GM12878 (cell line): ENCODE results near the gene DPY30. TPM values are rescaled to one million over a fixed set of nuclear protein-coding genes. Genes with fewer than 3 reads are reported as not detected.

Experiments
- ATAC-seq: fragments of 200-7000 bp; cut with Tn5 transposase; 3 replicates; pipeline ENCODE4 v1.9.1; 2020; ENCODE audit warnings: mild to moderate bottlenecking, moderate library complexity
- BruUV-seq: library from RNA; stranded (reverse); fragments of 400-500 nt; replicated peaks from 2 replicates; lab custom pipeline; 2021; lab: Mats Ljungman, UMichigan
- CTCF ChIA-PET: fragments of 300-600 bp; sonication (Branson Sonifier 250); formaldehyde crosslinking; extraction: SDS; loops from one replicate; lab custom pipeline; 2021; ENCODE audit warnings: inconsistent platforms; lab: Yijun Ruan, JAX
- POLR2A ChIA-PET: fragments of 350-600 bp; formaldehyde crosslinking; extraction: SDS; loops from one replicate; lab custom pipeline; 2021; ENCODE audit warnings: inconsistent platforms; lab: Charles Lee
- RAD21 ChIA-PET: fragments of 300-600 bp; sonication (Branson Sonifier 250); formaldehyde crosslinking; loops from one replicate; lab custom pipeline; 2023; ENCODE audit warnings: antibody characterized with exemption; ENCODE audit not compliant: unreplicated experiment; lab: Charles Lee
- SMC1A ChIA-PET: fragments of 300-600 bp; sonication (Branson Sonifier 250); formaldehyde crosslinking; loops from one replicate; lab custom pipeline; 2023; ENCODE audit not compliant: unreplicated experiment, uncharacterized antibody; lab: Charles Lee
- DNase-seq: peaks from one replicate; pipeline ENCODE4 v3.0.0-alpha.2; 2011; ENCODE audit warnings: low read depth, low spot score
- FAIRE-seq: peaks from 3 replicates; lab custom pipeline; 2011; peaks lifted over from hg19 to GRCh38; lab: Jason Lieb, UNC
- H2AFZ ChIP-seq: 2 replicates; pipeline ENCODE4 v1.6.0; 2011; ENCODE audit warnings: low read depth, low read length, control low read depth; ENCODE audit not compliant: control insufficient read depth
- H3K27ac ChIP-seq: 2 replicates; pipeline ENCODE4 v1.5.1; 2011; ENCODE audit warnings: control low read depth; ENCODE audit not compliant: control insufficient read depth, insufficient read depth
- H3K27me3 ChIP-seq, 2 experiments: replicated peaks in 1 of 2; 2 replicates each; pipeline versions ENCODE4 v1.6.0 to v1.6.1; 2011; ENCODE audit warnings: low read length in 1 of 2; ENCODE audit not compliant: control insufficient read depth in 2 of 2, insufficient read depth in 2 of 2
- H3K36me3 ChIP-seq, 2 experiments: 2 replicates each; pipeline ENCODE4 v1.5.1; 2011; ENCODE audit warnings: low read length in 1 of 2; ENCODE audit not compliant: control insufficient read depth in 2 of 2, insufficient read depth in 2 of 2
- H3K4me1 ChIP-seq: 2 replicates; pipeline ENCODE4 v1.6.1; 2011; ENCODE audit warnings: mild to moderate bottlenecking, low read length, moderate library complexity, mixed read lengths; ENCODE audit not compliant: control insufficient read depth, insufficient read depth
- H3K4me2 ChIP-seq: 2 replicates; pipeline ENCODE4 v1.6.0; 2011; ENCODE audit warnings: control low read depth; ENCODE audit not compliant: control insufficient read depth, insufficient read depth
- H3K4me3 ChIP-seq: fragments of 200-600 bp; sonication (generic); 2 replicates; pipeline ENCODE4 v1.5.1; 2016
- H3K79me2 ChIP-seq: 2 replicates; pipeline ENCODE4 v1.6.0; 2011; ENCODE audit warnings: low read length; ENCODE audit not compliant: control insufficient read depth, insufficient read depth
- H3K9ac ChIP-seq: 2 replicates; pipeline ENCODE4 v1.8.0; 2011; ENCODE audit warnings: low read length, control low read depth, mixed read lengths; ENCODE audit not compliant: control insufficient read depth, insufficient read depth
- H3K9me3 ChIP-seq: replicated peaks from 3 replicates; pipeline ENCODE4 v1.5.1; 2011; ENCODE audit warnings: mild to moderate bottlenecking, low read length; ENCODE audit not compliant: control insufficient read depth, insufficient read depth
- H4K20me1 ChIP-seq: 2 replicates; pipeline ENCODE4 v1.6.0; 2011; ENCODE audit not compliant: control insufficient read depth, insufficient read depth
- BACH1 ChIP-seq: fragments of 450-650 bp; IDR thresholded peaks from 2 replicates; pipeline ENCODE4 v1.6.1; 2017; ENCODE audit warnings: mild to moderate bottlenecking, borderline replicate concordance
- BRCA1 ChIP-seq: IDR thresholded peaks from 2 replicates; pipeline ENCODE4 v1.6.1; 2011; ENCODE audit warnings: low read depth, low read length, improper control_type of control experiment
- CBX5 ChIP-seq: sonication (generic); IDR thresholded peaks from 2 replicates; pipeline ENCODE4 v1.6.1; 2016; ENCODE audit warnings: low read depth, moderate library complexity, mild to moderate bottlenecking, inconsistent platforms
- HCFC1 ChIP-seq: fragments of 150-350 bp; IDR thresholded peaks from 2 replicates; pipeline ENCODE4 v1.6.1; 2014; ENCODE audit warnings: low read length
- IKZF1 ChIP-seq: fragments of 450-650 bp; conservative IDR thresholded peaks from 2 replicates; pipeline ENCODE4 v1.6.1; 2017; ENCODE audit warnings: antibody characterized with exemption, mild to moderate bottlenecking
- KAT2A ChIP-seq: conservative IDR thresholded peaks from 2 replicates; pipeline ENCODE4 v1.6.1; 2011; ENCODE audit warnings: low read depth, low read length; ENCODE audit not compliant: control insufficient read depth
- NRF1 ChIP-seq: conservative IDR thresholded peaks from 2 replicates; pipeline ENCODE4 v1.6.1; 2011; ENCODE audit warnings: mild to moderate bottlenecking, low read depth, low read length, improper control_type of control experiment
- POLR2AphosphoS2 ChIP-seq: IDR thresholded peaks from 2 replicates; pipeline ENCODE4 v1.6.1; 2011; ENCODE audit warnings: low read depth, mild to moderate bottlenecking, low read length, improper control_type of control experiment, moderate library complexity
- RELA ChIP-seq: fragments of 450-650 bp; IDR thresholded peaks from 2 replicates; pipeline ENCODE4 v1.8.0; 2014; ENCODE audit warnings: borderline replicate concordance; ENCODE audit not compliant: partially characterized antibody
- RFX5 ChIP-seq: IDR thresholded peaks from 2 replicates; pipeline ENCODE4 v1.6.1; 2011; ENCODE audit warnings: low read depth, low read length, improper control_type of control experiment
- RUNX3 ChIP-seq: IDR thresholded peaks from 2 replicates; pipeline ENCODE4 v1.6.1; 2012; ENCODE audit warnings: low read length, inconsistent platforms
- SMAD5 ChIP-seq: IDR thresholded peaks from 2 replicates; pipeline ENCODE4 v1.6.1; 2016; ENCODE audit warnings: antibody characterized with exemption, low read depth
- STAT3 ChIP-seq: IDR thresholded peaks from 2 replicates; pipeline ENCODE4 v1.6.1; 2011; ENCODE audit warnings: low read depth, low read length, improper control_type of control experiment
- TCF3 ChIP-seq: IDR thresholded peaks from 2 replicates; pipeline ENCODE4 v1.6.1; 2012; ENCODE audit warnings: low read depth, mild to moderate bottlenecking, low read length, borderline replicate concordance; ENCODE audit not compliant: insufficient read depth
- YBX1 ChIP-seq: fragments of 450-650 bp; IDR thresholded peaks from 2 replicates; pipeline ENCODE4 v1.6.1; 2016; ENCODE audit warnings: antibody characterized with exemption
- ZNF24 ChIP-seq: fragments of 450-650 bp; IDR thresholded peaks from 2 replicates; pipeline ENCODE4 v1.6.1; 2017; ENCODE audit warnings: antibody characterized with exemption, mild to moderate bottlenecking
- ZNF274 ChIP-seq: IDR thresholded peaks from one replicate; pipeline ENCODE4 v1.8.0; 2011; ENCODE audit not compliant: insufficient read length, insufficient read depth
- ZNF384 ChIP-seq: IDR thresholded peaks from 2 replicates; pipeline ENCODE4 v1.6.1; 2012; ENCODE audit warnings: low read depth, mild to moderate bottlenecking, low read length, improper control_type of control experiment, borderline replicate concordance
- ZNF622 ChIP-seq: fragments of 450-650 bp; IDR thresholded peaks from 2 replicates; pipeline ENCODE4 v1.6.1; 2017; ENCODE audit warnings: mild to moderate bottlenecking, inconsistent platforms
- WGBS: methylation state at CpG from one replicate; pipeline ENCODE4 v1.1.6; 2016; ENCODE audit warnings: low lambda C conversion rate; ENCODE audit not compliant: insufficient replicate concordance, insufficient coverage; ENCODE audit errors: missing lambda C conversion rate; 5-methylcytosine and 5-hydroxymethylcytosine counted together
- in situ Hi-C: fragments of 300-500 bp; cut with MboI; formaldehyde crosslinking; loops from 9 replicates; pipeline ENCODE4 v1.14.3; 2018; ENCODE audit warnings: mixed read lengths
- intact Hi-C: fragments of 100-400 bp; cut with micrococcal nuclease; formaldehyde crosslinking; loops from one replicate; pipeline ENCODE4 v1.14.2; 2022; ENCODE audit not compliant: unreplicated experiment
- polyA plus RNA-seq, 11 experiments: library from polyadenylated mRNA; depleted of rRNA in 4 of 11; unstranded in 6 of 11; stranded (reverse) in 5 of 11; fragments of >200 nt; fragmentation: Nextera tagmentation in 4 of 11; fragmentation: Illumina TruSeq in 1 of 11; extraction: Ambion mirVana in 4 of 11; extraction: Trizol in 1 of 11; gene quantifications; 1 replicate in 1 of 11; 2 replicates in 10 of 11; pipeline versions ENCODE4 v1.2.1 to v1.2.3, GENCODE V29; 2011 to 2016; ENCODE audit warnings: inconsistent platforms in 2 of 11, missing spikeins in 2 of 11, low read depth in 1 of 11
- total RNA-seq, 4 experiments: library from RNA; depleted of rRNA in 3 of 4; stranded (reverse); fragments of >200 nt in 3 of 4; fragmentation: Illumina TruSeq in 1 of 4; extraction: Trizol in 1 of 4; gene quantifications; 2 replicates each; pipeline versions ENCODE4 v1.2.1 to v1.2.3, GENCODE V29; 2013 to 2021
- TF ChIP-seq, protein P1 (sequence below): fragments of 450-650 bp; IDR thresholded peaks from 2 replicates; pipeline ENCODE4 v1.6.1; 2017; ENCODE audit warnings: mild to moderate bottlenecking
- TF ChIP-seq, protein P2 (sequence below): IDR thresholded peaks from 2 replicates; pipeline ENCODE4 v1.6.1; 2011; ENCODE audit warnings: low read depth, low read length, improper control_type of control experiment, borderline replicate concordance

DPY30 gene
- total and polyA plus RNA-seq, 10 of the 15 experiments (the other 5 are each of a cell fraction or from before 2014, with no cell fraction given): 45.8 to 307 (median 89.2) TPM

DNA sequence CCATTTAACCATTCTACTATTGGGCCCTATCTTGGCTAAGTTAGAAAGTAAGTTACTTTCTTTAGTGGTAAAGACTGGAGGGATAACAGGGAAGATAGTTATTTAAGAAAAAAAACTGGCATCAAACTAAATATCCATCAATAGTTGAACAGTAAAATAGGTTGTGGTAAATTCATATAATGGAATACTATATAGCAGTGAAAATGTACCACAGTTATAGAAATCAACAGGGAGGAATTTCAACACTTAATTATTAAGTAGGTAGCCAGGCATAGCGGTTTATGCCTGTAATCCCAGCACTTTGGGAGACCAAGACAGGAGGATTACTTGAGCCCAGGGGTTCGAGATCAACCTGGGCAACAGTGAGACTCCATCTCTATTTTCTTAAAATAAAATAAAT lies 20.7 kb upstream of the DPY30 start (continued):
- no peak for TF ChIP-seq BACH1
- TF ChIP-seq, protein P1, sequence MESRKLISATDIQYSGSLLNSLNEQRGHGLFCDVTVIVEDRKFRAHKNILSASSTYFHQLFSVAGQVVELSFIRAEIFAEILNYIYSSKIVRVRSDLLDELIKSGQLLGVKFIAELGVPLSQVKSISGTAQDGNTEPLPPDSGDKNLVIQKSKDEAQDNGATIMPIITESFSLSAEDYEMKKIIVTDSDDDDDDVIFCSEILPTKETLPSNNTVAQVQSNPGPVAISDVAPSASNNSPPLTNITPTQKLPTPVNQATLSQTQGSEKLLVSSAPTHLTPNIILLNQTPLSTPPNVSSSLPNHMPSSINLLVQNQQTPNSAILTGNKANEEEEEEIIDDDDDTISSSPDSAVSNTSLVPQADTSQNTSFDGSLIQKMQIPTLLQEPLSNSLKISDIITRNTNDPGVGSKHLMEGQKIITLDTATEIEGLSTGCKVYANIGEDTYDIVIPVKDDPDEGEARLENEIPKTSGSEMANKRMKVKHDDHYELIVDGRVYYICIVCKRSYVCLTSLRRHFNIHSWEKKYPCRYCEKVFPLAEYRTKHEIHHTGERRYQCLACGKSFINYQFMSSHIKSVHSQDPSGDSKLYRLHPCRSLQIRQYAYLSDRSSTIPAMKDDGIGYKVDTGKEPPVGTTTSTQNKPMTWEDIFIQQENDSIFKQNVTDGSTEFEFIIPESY: no peak
- TF ChIP-seq RELA: no peak
- TF ChIP-seq, protein P2, sequence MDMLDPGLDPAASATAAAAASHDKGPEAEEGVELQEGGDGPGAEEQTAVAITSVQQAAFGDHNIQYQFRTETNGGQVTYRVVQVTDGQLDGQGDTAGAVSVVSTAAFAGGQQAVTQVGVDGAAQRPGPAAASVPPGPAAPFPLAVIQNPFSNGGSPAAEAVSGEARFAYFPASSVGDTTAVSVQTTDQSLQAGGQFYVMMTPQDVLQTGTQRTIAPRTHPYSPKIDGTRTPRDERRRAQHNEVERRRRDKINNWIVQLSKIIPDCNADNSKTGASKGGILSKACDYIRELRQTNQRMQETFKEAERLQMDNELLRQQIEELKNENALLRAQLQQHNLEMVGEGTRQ: no peak
- no peak for TF ChIP-seq HCFC1
- TF ChIP-seq RUNX3: no peak
- no peak for TF ChIP-seq ZNF24
- TF ChIP-seq IKZF1: no peak
- no peak for TF ChIP-seq TCF3
- no peak for TF ChIP-seq STAT3
- TF ChIP-seq NRF1: no peak
- no peak for TF ChIP-seq BRCA1

DNA sequence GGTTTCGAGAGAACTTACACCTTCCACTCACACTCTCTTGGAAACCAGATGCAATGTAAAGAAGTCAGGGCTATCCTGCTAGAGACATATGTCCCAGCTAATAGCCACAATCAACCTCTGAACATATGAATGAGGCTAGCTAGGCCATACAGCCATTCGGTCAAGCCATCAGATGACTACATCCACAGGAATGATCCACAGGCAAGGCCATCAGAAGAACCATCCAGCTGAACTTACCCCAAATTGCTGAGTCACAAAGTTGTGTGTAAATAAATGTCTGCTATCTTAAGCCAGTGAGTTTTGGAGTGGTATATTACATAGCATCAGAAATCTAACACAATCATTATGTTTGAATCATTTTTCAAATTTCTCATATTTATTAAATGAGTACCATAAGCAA lies 18.5 kb upstream of the DPY30 start:
- Histone ChIP-seq H3K4me2 (no peak overlapping the region), H3K79me2 (no peaks in the 10 kb centered on the region), H3K27me3 (no peaks in the 10 kb centered on the region), H3K9me3 (no peaks in the 10 kb centered on the region), H3K4me1 (0 out of 2 replicates have a peak, but pooled peaks cover 4% of the 10 kb centered on the region), H3K9ac (no peak overlapping the region), H3K27ac (no peak overlapping the region), H3K36me3 (no peaks in the 10 kb centered on the region), H2AFZ (no peak overlapping the region), H4K20me1 (no peaks in the 10 kb centered on the region), H3K4me3 (no peak overlapping the region)
- DNase-seq: no peak
- intact Hi-C loops (no loop called here), in situ Hi-C loops (no loop called here)
- ChIA-PET RAD21 (no interaction called here), POLR2A (interaction anchor here (1.1 kb wide), 1 partner anchor 18 kb away, joined by 8 read pairs; the partner anchor contains the start of gene DPY30), SMC1A (interaction anchor here (1.3 to 2.3 kb wide), 3 partner anchors 13 to 43 kb away, joined by 3 to 5 read pairs (median 4); no protein-coding TSS in a partner anchor), CTCF (no interaction called here)
- no peak for FAIRE-seq
- ATAC-seq: no peak
- BruUV-seq: no TSS peak
- WGBS: 95% methylated on average over 2 of the region's 2 CpGs
- no peak for TF ChIP-seq SMAD5
- TF ChIP-seq POLR2AphosphoS2: no peak
- no peak for TF ChIP-seq KAT2A
- no peak for TF ChIP-seq ZNF274
- no peak for TF ChIP-seq CBX5
- TF ChIP-seq YBX1: no peak
- no peak for TF ChIP-seq RFX5
- TF ChIP-seq ZNF384: no peak
- TF ChIP-seq ZNF622: no peak
